Renal cortical epithelial cell (primary cell): Measurements from ENCODE around the gene DAPK2. TPM values are rescaled to one million over a fixed set of nuclear protein-coding genes. Genes with fewer than 3 reads are reported as not detected.
A peak's percentile ranks its signal among the peaks of the same experiment; 100 is the strongest.

Experiments used
- DNase-seq: peaks from one replicate; pipeline ENCODE4 v3.0.0-alpha.2; 2011; ENCODE audit warnings: low read depth
- total RNA-seq: library from RNA; depleted of rRNA; stranded (reverse); fragments of >200 nt; gene quantifications from 2 replicates; pipeline ENCODE4 v1.2.3, GENCODE V29; 2014

DAPK2 gene
- total RNA-seq, 1 donor from 2014 or later = 0.94 TPM

GRCh38 chr15:63942486-63943365 is 103.6 kb downstream of the DAPK2 start:
- no peak for DNase-seq

GRCh38 chr15:63941698-63942465 is 104.4 kb downstream of the DAPK2 start:
- DNase-seq = no peak

GRCh38 chr15:63940966-63941620 is 105.2 kb downstream of the DAPK2 start:
- no peak for DNase-seq

GRCh38 chr15:63939531-63940130 is 106.7 kb downstream of the DAPK2 start:
- DNase-seq = peak; percentile 76

GRCh38 chr15:63938486-63939061 is 107.7 kb downstream of the DAPK2 start:
- peak; percentile 47 for DNase-seq

- DNase-seq = peak; percentile 52
Measured at GRCh38 chr15:63933522-63933921, 112.8 kb downstream of the DAPK2 start.

- no peak for DNase-seq
Measured at GRCh38 chr15:63931556-63931955, 114.7 kb downstream of the DAPK2 start.

GRCh38 chr15:63930034-63930433 is 116.3 kb downstream of the DAPK2 start:
- no peak for DNase-seq

GRCh38 chr15:63928185-63928842 is 118.0 kb downstream of the DAPK2 start:
- DNase-seq = no peak

- no peak for DNase-seq
Measured at GRCh38 chr15:63923993-63924950, 122.0 kb downstream of the DAPK2 start.

- no peak for DNase-seq
Measured at GRCh38 chr15:63922916-63923315, 123.4 kb downstream of the DAPK2 start.

GRCh38 chr15:63922261-63922904 is 123.9 kb downstream of the DAPK2 start:
- DNase-seq = no peak

- DNase-seq = no peak
Measured at GRCh38 chr15:63920504-63921175, 125.6 kb downstream of the DAPK2 start.

GRCh38 chr15:63918901-63919348 is 127.4 kb downstream of the DAPK2 start:
- no peak for DNase-seq

GRCh38 chr15:63918317-63918672 is 128.0 kb downstream of the DAPK2 start:
- no peak for DNase-seq

GRCh38 chr15:63917588-63918316 is 128.5 kb downstream of the DAPK2 start:
- no peak for DNase-seq

GRCh38 chr15:63915873-63916771 is 130.2 kb downstream of the DAPK2 start:
- no peak for DNase-seq
